GM23338 (cell line): ENCODE data around the gene FUBP1. TPM values are rescaled to one million over a fixed set of nuclear protein-coding genes. Genes with fewer than 3 reads are reported as not detected.

Experiments
- ATAC-seq: fragments of 200-7000 bp; cut with Tn5 transposase; 3 replicates; pipeline ENCODE4 v1.9.1; 2020
- DNase-seq: peaks from one replicate; pipeline ENCODE4 v3.0.0-alpha.2; 2015; ENCODE audit warnings: low spot score
- H2AFZ ChIP-seq: fragments of 200-600 bp; sonication (generic); 2 replicates; pipeline ENCODE4 v1.8.0; 2016; ENCODE audit warnings: antibody characterized with exemption, mild to moderate bottlenecking, moderate library complexity
- H3F3A ChIP-seq: fragments of 200-600 bp; sonication (generic); replicated peaks from 2 replicates; pipeline ENCODE4 v1.8.0; 2017; ENCODE audit warnings: antibody characterized with exemption, mixed run types, low read depth
- H3K27ac ChIP-seq: fragments of 200-600 bp; sonication (generic); 2 replicates; pipeline ENCODE4 v1.6.1; 2016; ENCODE audit warnings: low read depth
- H3K27me3 ChIP-seq: fragments of 200-600 bp; sonication (generic); 2 replicates; pipeline ENCODE4 v1.8.0; 2016; ENCODE audit warnings: mild to moderate bottlenecking, mixed run types, moderate library complexity; ENCODE audit not compliant: insufficient read depth
- H3K36me3 ChIP-seq: fragments of 200-600 bp; sonication (generic); 2 replicates; pipeline ENCODE4 v1.8.0; 2016; ENCODE audit warnings: mild to moderate bottlenecking; ENCODE audit not compliant: insufficient read depth
- H3K4me1 ChIP-seq: fragments of 200-600 bp; sonication (generic); 2 replicates; pipeline ENCODE4 v1.8.0; 2016; ENCODE audit warnings: mild to moderate bottlenecking, moderate library complexity; ENCODE audit not compliant: insufficient read depth
- H3K4me2 ChIP-seq: fragments of 200-600 bp; sonication (generic); 2 replicates; pipeline ENCODE4 v1.7.1; 2017; ENCODE audit warnings: mixed run types
- H3K4me3 ChIP-seq: fragments of 200-600 bp; sonication (generic); 2 replicates; pipeline ENCODE4 v1.6.1; 2016; ENCODE audit warnings: mixed run types
- H3K79me2 ChIP-seq: fragments of 200-600 bp; sonication (generic); replicated peaks from 2 replicates; pipeline ENCODE4 v1.8.0; 2017; ENCODE audit warnings: mild to moderate bottlenecking; ENCODE audit not compliant: insufficient read depth
- H3K9me2 ChIP-seq: fragments of 200-600 bp; sonication (generic); 2 replicates; pipeline ENCODE4 v1.8.0; 2017; ENCODE audit not compliant: insufficient read depth
- H4K20me1 ChIP-seq: fragments of 200-600 bp; sonication (generic); replicated peaks from 2 replicates; pipeline ENCODE4 v1.8.0; 2017; ENCODE audit warnings: mild to moderate bottlenecking; ENCODE audit not compliant: insufficient read depth
- H3K27ac Mint-ChIP-seq: 2 replicates; pipeline ENCODE4 v1.8.0; 2020; ENCODE audit warnings: inconsistent platforms, mild to moderate bottlenecking, moderate library complexity, mixed read lengths
- H3K27me3 Mint-ChIP-seq: 3 replicates; pipeline ENCODE4 v1.8.0; 2022; ENCODE audit warnings: low read depth, mild to moderate bottlenecking, moderate library complexity, mixed read lengths, inconsistent platforms; ENCODE audit not compliant: insufficient read depth, poor library complexity
- H3K36me3 Mint-ChIP-seq: 3 replicates; pipeline ENCODE4 v1.8.0; 2021; ENCODE audit warnings: low read depth, mild to moderate bottlenecking, inconsistent platforms, moderate library complexity, mixed read lengths
- H3K4me1 Mint-ChIP-seq: 3 replicates; pipeline ENCODE4 v1.8.0; 2020; ENCODE audit warnings: mild to moderate bottlenecking, inconsistent platforms, mixed read lengths
- H3K4me3 Mint-ChIP-seq: 3 replicates; pipeline ENCODE4 v1.8.0; 2021; ENCODE audit warnings: moderate library complexity, mild to moderate bottlenecking, inconsistent platforms, mixed read lengths
- H3K9me3 Mint-ChIP-seq: 3 replicates; pipeline ENCODE4 v1.8.0; 2020; ENCODE audit warnings: moderate library complexity, mild to moderate bottlenecking, inconsistent platforms, mixed read lengths
- CTCF ChIP-seq, 2 experiments: fragments of 200-600 bp in 1 of 2; sonication (generic) in 1 of 2; conservative IDR thresholded peaks; 2 replicates each; pipeline versions ENCODE4 v1.5.1 to v1.6.1; 2016 to 2017; ENCODE audit warnings: antibody characterized with exemption in 2 of 2, low read depth in 2 of 2, mild to moderate bottlenecking in 2 of 2, moderate library complexity in 1 of 2
- ETS1 ChIP-seq: IDR thresholded peaks from 2 replicates; pipeline ENCODE4 v1.6.1; 2016; ENCODE audit warnings: antibody characterized with exemption
- EZH2 ChIP-seq: fragments of 200-600 bp; sonication (generic); IDR thresholded peaks from one replicate; pipeline ENCODE4 v1.8.0; 2017; ENCODE audit warnings: antibody characterized with exemption, mild to moderate bottlenecking, low read depth; ENCODE audit not compliant: unreplicated experiment
- EZH2phosphoT487 ChIP-seq: fragments of 200-600 bp; sonication (generic); IDR thresholded peaks from one replicate; pipeline ENCODE4 v1.8.1; 2018; ENCODE audit warnings: antibody characterized with exemption; ENCODE audit not compliant: unreplicated experiment
- JUNB ChIP-seq: IDR thresholded peaks from one replicate; pipeline ENCODE4 v1.6.1; 2016; ENCODE audit warnings: antibody characterized with exemption; ENCODE audit not compliant: unreplicated experiment
- NANOG ChIP-seq: IDR thresholded peaks from 2 replicates; pipeline ENCODE4 v1.6.1; 2016; ENCODE audit warnings: antibody characterized with exemption, borderline replicate concordance
- POLR2AphosphoS5 ChIP-seq: IDR thresholded peaks from 2 replicates; pipeline ENCODE4 v1.6.1; 2016; ENCODE audit warnings: antibody characterized with exemption, low read depth
- REST ChIP-seq: IDR thresholded peaks from one replicate; pipeline ENCODE4 v1.6.1; 2018; ENCODE audit warnings: antibody characterized with exemption; ENCODE audit not compliant: unreplicated experiment
- STAT1 ChIP-seq: IDR thresholded peaks from one replicate; pipeline ENCODE4 v1.6.1; 2016; ENCODE audit warnings: antibody characterized with exemption; ENCODE audit not compliant: unreplicated experiment
- ZNF331 ChIP-seq: fragments of 250-450 bp; sonication (Bioruptor Pico); IDR thresholded peaks from 2 replicates; pipeline ENCODE4 v1.5.0; 2020; ENCODE audit warnings: low read depth, mild to moderate bottlenecking, moderate library complexity
- ZNF462 ChIP-seq: fragments of 250-450 bp; sonication (Bioruptor Pico); IDR thresholded peaks from 2 replicates; pipeline ENCODE4 v1.5.0; 2020; ENCODE audit warnings: mild to moderate bottlenecking, moderate library complexity
- polyA plus RNA-seq: library from polyadenylated mRNA; unstranded; fragments of >200 nt; fragmentation: Nextera tagmentation; extraction: Ambion mirVana; gene quantifications from 2 replicates; pipeline ENCODE4 v1.2.1, GENCODE V29; 2016
- total RNA-seq: library from RNA; depleted of rRNA; stranded (reverse); fragments of >200 nt; shearing (Covaris generic); gene quantifications from 2 replicates; pipeline ENCODE4 v1.2.3, GENCODE V29; 2014

Gene FUBP1
- total and polyA plus RNA-seq, 2 experiments from 2014 or later, result 212 to 308 TPM

GRCh38 chr1:77938651-77939050 lies 40.2 kb downstream of the FUBP1 start (continued):
- TF ChIP-seq CTCF (conservative IDR thresholded peaks at IDR 0.05; ENCODE audit: low read depth in 2 of 2) (no peak), EZH2phosphoT487 (no peak), STAT1 (no peak)

GRCh38 chr1:77929806-77930205 lies 49.1 kb downstream of the FUBP1 start:
- Histone ChIP-seq H3K27ac (no peak overlapping the region), H4K20me1 (no peaks in the 10 kb centered on the region), H3K4me3 (no peak overlapping the region), H3F3A (no peaks in the 10 kb centered on the region), H3K9me2 (no peaks in the 10 kb centered on the region), H3K36me3 (no peaks in the 10 kb centered on the region), H3K4me1 (no peaks in the 10 kb centered on the region), H3K27me3 (no peaks in the 10 kb centered on the region), H3K79me2 (no peaks in the 10 kb centered on the region), H3K4me2 (no peak overlapping the region), H2AFZ (no peak overlapping the region)
- ATAC-seq (no peak), DNase-seq (no peak)
- H3K4me1 Mint-ChIP-seq, result no peaks in the 10 kb centered on the region
- H3K4me3 Mint-ChIP-seq, result no peak overlapping the region
- no peaks in the 10 kb centered on the region for H3K36me3 Mint-ChIP-seq
- H3K9me3 Mint-ChIP-seq, result no peaks in the 10 kb centered on the region
- H3K27ac Mint-ChIP-seq, result no peak overlapping the region
- no peaks in the 10 kb centered on the region for H3K27me3 Mint-ChIP-seq
- TF ChIP-seq POLR2AphosphoS5 (no peak), JUNB (no peak), ZNF462 (CRISPR knock-in tag) (no peak), NANOG (no peak), EZH2phosphoT487 (no peak), ETS1 (no peak), REST (no peak), EZH2 (no peak), ZNF331 (no peak)
